IPS DF 6.9 (cell line): ENCODE data around the gene ZDHHC20.

Experiments used
- DNase-seq: peaks from one replicate; pipeline ENCODE4 v3.0.0-alpha.2; 2013; ENCODE audit warnings: low read depth, low spot score
- H3K27ac ChIP-seq: one replicate; pipeline ENCODE4 v1.5.1; 2013; ENCODE audit warnings: low read length, control low read depth
- H3K27me3 ChIP-seq: 2 replicates; pipeline ENCODE4 v1.6.1; 2013; ENCODE audit warnings: mild to moderate bottlenecking, low read length; ENCODE audit not compliant: control insufficient read depth, insufficient read depth
- H3K36me3 ChIP-seq: 2 replicates; pipeline ENCODE4 v1.6.1; 2013; ENCODE audit warnings: low read length; ENCODE audit not compliant: control insufficient read depth, insufficient read depth
- H3K4me1 ChIP-seq: 2 replicates; pipeline ENCODE4 v1.6.1; 2013; ENCODE audit warnings: low read length; ENCODE audit not compliant: control insufficient read depth, insufficient read depth
- H3K4me3 ChIP-seq: 2 replicates; pipeline ENCODE4 v1.5.1; 2013; ENCODE audit warnings: mild to moderate bottlenecking, low read length
- H3K9me3 ChIP-seq: 2 replicates; pipeline ENCODE4 v1.6.1; 2013; ENCODE audit warnings: low read length, inconsistent platforms; ENCODE audit not compliant: control insufficient read depth, insufficient read depth
- WGBS: extraction: QIAGEN DNeasy Blood & Tissue Kit; methylation state at CpG from one replicate; pipeline ENCODE4 v1.1.7; 2013; ENCODE audit warnings: mixed read lengths, missing lambda C conversion rate; ENCODE audit not compliant: insufficient read length, insufficient coverage; 5-methylcytosine and 5-hydroxymethylcytosine counted together

Gene ZDHHC20

DNA sequence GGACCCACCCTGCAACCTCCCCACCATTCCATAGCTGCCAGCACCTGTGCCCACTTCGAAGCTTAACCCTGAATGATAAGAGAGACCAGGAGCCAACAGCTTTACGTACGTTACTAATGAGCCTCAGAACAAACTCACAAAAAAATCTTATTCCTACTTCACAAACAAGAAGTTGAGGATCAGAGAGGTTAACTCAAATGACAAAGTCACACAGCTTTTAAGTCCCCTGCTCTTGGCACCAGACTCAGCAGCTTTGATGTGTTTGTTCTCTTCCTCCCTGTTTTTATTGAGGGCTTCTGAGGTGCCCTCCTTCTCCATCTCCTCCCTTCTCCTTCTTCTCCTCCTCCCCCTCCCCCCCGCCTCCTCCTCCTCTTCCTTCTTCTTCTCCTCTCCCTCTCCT, 115.4 kb downstream of the ZDHHC20 start:
- Histone ChIP-seq H3K4me3 (no peak overlapping the region), H3K9me3 (no peaks in the 10 kb centered on the region), H3K4me1 (peaks cover 6% of the 10 kb centered on the region; the same call in 1 of the 2 replicates), H3K36me3 (no peaks in the 10 kb centered on the region), H3K27me3 (no peaks in the 10 kb centered on the region), H3K27ac (no peak overlapping the region)
- WGBS, result no CpG with 5 or more reads among the region's 4 CpGs
- no peak for DNase-seq

DNA sequence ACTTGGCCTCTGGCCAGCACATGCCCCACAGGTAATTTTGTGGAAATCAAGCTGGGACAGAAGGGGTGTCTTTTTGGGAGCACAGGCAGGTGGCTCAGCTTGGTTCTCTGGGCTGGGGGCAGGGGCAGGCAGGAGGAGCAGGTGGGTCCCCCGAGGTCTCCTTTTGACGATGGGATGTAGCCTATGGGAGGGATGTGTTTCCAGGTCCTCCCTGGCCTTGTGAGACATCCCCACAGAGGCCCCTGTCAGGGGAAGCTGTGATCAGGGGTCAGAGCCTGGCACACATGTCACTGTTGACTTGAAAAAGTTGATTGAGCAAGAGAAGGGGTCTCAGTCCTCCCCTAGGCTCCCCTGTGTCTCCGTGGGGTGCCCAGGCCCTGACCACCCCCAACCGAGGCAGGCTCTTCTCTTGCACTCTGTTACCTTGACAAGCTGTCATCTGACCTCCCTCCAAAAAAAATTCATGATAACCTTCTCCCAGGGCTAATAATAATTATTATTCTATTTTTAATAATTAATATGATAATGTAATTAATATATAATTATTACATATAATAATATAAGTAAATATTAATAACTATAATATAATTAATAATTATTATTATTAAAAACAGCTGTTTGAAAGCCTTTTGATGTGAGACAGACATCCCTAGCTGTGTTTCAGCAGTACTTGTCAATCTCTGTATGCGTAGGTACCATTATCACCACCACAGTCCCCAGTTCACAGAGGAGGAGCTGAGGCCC, 116.2 kb downstream of the ZDHHC20 start:
- Histone ChIP-seq H3K36me3 (no peaks in the 10 kb centered on the region), H3K4me1 (peaks cover 7% of the 10 kb centered on the region; the same call in 1 of the 2 replicates), H3K4me3 (no peak overlapping the region), H3K27me3 (no peaks in the 10 kb centered on the region), H3K9me3 (no peaks in the 10 kb centered on the region), H3K27ac (no peak overlapping the region)
- no peak for DNase-seq
- WGBS, result no CpG with 5 or more reads among the region's 5 CpGs

DNA sequence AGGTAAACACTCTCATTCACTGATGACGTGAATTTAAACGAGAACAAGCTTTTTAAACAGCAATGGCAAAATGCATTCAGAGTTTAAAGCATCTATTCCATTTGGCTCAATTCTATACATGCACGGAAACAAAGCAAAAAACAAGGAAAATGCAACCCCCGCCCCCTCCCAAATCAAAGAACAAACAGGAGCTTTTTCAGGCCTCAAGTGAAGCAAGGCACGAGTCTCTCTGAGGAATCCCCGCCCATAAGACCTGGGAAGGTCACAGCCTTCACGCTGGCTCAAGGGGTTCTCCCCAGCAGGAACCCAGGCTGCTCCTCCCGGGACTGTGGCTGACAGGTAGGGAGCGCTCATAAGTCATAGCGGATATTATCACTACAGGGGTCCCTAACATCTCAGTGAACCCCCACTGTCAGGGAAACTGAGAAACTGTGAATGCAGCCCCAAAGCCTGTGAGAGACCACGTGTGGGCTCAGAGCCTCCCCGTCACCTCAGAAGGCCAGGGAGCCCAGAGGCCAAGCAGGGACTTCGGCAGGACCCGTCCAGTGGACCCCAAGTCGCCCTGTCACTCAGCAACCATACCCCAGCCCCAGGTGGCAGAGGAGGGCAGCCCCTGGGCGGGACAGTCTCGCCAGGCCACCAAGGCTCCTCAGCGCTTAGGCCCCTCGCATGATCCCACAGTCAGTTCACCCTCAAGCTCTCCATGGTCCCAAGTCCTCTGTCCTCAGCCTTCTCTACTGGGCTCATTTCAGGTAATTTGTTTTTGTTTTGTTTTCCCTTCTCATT, 117.3 kb downstream of the ZDHHC20 start:
- Histone ChIP-seq H3K4me3 (no peak overlapping the region), H3K9me3 (no peaks in the 10 kb centered on the region), H3K36me3 (no peaks in the 10 kb centered on the region), H3K27ac (no peak overlapping the region), H3K27me3 (no peaks in the 10 kb centered on the region), H3K4me1 (peaks cover 10% of the 10 kb centered on the region; the same call in 1 of the 2 replicates)
- WGBS, result no CpG with 5 or more reads among the region's 19 CpGs
- DNase-seq, result no peak

DNA sequence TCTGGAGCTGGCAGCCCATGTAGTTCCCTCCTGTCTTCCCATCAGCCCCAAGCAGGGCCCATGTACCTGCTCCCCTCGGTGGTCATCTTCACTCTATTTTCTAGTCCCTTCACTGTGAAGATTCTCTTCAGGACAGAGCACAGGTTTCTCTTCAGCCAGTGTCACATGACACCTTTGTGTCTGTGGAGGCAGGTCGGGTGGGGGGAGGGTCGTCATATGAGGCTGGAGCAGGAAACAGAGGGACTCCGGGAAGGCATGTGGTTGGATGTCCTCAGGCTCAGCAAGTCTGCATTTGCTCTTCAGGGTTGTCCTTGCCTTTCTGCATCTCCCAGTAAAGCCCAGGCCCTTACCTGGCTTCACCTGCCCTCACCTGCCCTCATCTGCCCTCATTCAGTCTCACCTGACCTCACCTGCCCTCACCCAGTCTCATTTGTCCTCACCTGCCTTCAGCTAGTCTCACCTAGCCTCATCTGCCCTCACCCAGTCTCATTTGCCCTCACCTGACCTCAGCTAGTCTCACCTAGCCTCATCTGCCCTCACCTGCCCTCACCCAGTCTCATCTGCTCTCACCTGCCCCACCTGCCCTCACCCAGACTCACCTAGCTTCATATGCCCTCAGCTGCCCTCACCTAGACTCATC, 120.3 kb downstream of the ZDHHC20 start:
- no peak overlapping the region for H3K4me3 ChIP-seq
- H3K4me1 ChIP-seq, result peaks cover 12% of the 10 kb centered on the region; the same call in 1 of the 2 replicates
- H3K27me3 ChIP-seq, result no peaks in the 10 kb centered on the region
- H3K36me3 ChIP-seq, result no peaks in the 10 kb centered on the region
- H3K27ac ChIP-seq, result no peak overlapping the region
- DNase-seq, result no peak
- no CpG with 5 or more reads among the region's 4 CpGs for WGBS
- no peaks in the 10 kb centered on the region for H3K9me3 ChIP-seq

DNA sequence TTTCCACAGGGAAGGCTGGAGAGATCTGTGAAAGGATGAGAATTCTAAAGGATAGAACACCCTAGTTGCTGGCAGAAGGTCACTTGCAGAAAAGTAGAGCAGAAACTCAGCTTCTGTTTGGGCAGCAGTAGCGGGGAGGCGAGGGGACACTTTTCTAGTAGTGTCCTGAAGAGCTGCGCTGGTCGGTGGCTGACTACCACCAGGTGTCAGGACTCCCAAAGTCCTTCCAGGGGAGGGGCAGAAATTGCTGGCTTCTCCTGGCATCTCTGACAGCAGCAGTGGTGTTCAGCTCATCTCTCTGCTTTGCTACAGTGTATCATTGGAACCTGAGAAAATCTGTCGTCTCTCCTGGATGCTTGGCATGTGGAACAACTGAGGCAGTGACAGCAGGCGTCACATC, 120.9 kb downstream of the ZDHHC20 start:
- no CpG with 5 or more reads among the region's 6 CpGs for WGBS
- H3K9me3 ChIP-seq, result no peaks in the 10 kb centered on the region
- peaks cover 12% of the 10 kb centered on the region; the same call in 1 of the 2 replicates for H3K4me1 ChIP-seq
- no peaks in the 10 kb centered on the region for H3K36me3 ChIP-seq
- no peak overlapping the region for H3K4me3 ChIP-seq
- no peak overlapping the region for H3K27ac ChIP-seq
- H3K27me3 ChIP-seq, result no peaks in the 10 kb centered on the region
- DNase-seq, result no peak

DNA sequence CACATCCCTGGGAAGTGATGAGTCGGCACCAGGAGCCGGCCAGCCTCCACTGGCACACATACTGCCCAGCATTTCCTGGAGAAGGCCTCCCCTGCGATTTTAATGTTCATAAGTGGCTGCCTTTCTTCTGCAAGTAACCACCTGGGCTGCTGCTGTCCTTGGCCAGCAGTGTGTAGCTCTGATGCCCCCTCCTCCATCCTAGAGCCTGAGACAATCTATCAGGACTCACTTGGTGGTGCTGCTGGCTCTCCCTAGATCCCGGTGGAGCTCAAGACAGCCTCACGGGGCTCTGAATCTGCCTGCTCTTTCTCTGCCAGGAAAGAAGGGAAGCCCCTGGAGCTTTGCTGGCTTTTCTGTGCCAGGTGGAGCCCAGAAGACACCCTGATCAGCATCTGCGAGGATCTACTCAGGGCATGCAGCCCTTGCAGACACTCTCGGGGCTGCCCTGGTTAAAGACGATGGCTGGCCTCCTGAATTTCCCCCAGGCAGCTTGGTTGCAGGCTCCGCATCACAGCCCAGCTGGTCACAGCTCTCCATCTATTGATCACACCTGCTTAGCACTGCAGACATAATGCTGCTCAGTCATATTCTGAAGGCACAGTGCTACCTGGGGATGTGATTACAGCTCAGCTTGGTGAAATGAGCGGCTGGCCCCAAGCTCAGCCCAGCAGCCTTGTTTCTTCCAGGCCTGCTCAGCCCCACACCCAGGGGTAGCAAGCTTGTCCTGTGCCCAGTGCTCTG, 122.3 kb downstream of the ZDHHC20 start:
- peaks cover 10% of the 10 kb centered on the region; the same call in 1 of the 2 replicates for H3K4me1 ChIP-seq
- DNase-seq, result no peak
- no CpG with 5 or more reads among the region's 10 CpGs for whole genome bisulfite sequencing
- H3K4me3 ChIP-seq, result no peak overlapping the region
- H3K27ac ChIP-seq, result no peak overlapping the region
- no peaks in the 10 kb centered on the region for H3K9me3 ChIP-seq
- H3K27me3 ChIP-seq, result no peaks in the 10 kb centered on the region
- H3K36me3 ChIP-seq, result no peaks in the 10 kb centered on the region

DNA sequence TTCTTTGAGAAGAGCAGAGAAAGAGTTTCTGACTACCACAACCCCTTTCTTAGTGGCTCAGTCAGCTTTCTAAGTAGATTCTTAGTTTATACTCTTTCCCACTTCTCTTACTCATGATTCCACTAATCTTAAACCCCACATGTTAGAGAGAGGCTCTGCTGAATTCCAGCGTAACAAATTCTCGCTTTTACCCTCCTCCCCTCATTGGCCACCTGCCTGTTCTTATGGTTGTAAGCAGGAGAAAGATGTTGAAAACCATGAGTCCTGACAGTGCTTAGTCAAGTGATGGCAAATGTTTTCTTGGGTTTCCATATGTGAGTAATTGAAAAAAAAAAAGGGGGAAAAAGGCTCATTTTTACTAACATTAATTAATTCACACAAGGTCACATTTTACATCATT, 125.9 kb downstream of the ZDHHC20 start:
- no peak for DNase-seq
- Histone ChIP-seq H3K4me3 (no peak overlapping the region), H3K27me3 (no peaks in the 10 kb centered on the region), H3K9me3 (no peaks in the 10 kb centered on the region), H3K27ac (no peak overlapping the region), H3K4me1 (peaks cover 5% of the 10 kb centered on the region; the same call in 1 of the 2 replicates), H3K36me3 (no peaks in the 10 kb centered on the region)
- no CpG with 5 or more reads among the region's 2 CpGs for WGBS

DNA sequence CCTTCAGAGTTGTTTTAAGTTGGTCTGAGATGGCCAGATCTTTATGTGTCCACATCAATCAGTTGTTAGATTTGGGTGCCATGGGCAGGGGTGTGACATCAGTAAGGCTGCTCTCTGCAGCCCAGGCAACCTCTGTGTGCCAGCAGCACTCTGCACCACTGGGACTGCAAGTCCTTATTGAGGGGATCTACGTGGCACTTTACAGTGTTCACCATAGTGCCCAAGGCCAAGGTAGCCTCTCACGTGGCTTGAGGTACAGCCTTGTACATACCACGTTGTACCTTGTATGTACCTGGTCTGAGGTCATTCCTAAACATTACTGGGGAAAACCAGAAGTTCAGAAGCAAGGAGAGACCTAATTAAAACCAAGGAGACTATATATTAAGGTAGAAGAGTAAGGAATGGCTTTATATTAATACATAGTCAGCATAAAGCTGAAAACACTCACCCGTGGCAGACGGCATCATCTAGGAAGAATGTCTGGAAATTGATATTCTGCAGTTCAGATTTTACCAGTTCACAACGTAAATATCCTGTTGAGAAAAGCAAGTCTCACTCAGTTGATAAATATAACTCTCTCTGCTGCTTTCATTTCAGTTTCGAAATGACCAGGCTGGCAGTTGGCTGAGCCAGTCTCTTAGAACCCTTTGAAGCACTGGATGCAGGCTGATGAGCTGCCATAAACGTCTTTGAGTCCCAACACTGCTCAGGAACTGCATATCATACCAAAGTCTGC, 128.8 kb downstream of the ZDHHC20 start:
- Histone ChIP-seq H3K36me3 (no peaks in the 10 kb centered on the region), H3K4me3 (no peak overlapping the region), H3K9me3 (no peaks in the 10 kb centered on the region), H3K4me1 (peaks cover 8% of the 10 kb centered on the region), H3K27me3 (no peaks in the 10 kb centered on the region), H3K27ac (no peak overlapping the region)
- WGBS, result no CpG with 5 or more reads among the region's 8 CpGs
- DNase-seq, result no peak

DNA sequence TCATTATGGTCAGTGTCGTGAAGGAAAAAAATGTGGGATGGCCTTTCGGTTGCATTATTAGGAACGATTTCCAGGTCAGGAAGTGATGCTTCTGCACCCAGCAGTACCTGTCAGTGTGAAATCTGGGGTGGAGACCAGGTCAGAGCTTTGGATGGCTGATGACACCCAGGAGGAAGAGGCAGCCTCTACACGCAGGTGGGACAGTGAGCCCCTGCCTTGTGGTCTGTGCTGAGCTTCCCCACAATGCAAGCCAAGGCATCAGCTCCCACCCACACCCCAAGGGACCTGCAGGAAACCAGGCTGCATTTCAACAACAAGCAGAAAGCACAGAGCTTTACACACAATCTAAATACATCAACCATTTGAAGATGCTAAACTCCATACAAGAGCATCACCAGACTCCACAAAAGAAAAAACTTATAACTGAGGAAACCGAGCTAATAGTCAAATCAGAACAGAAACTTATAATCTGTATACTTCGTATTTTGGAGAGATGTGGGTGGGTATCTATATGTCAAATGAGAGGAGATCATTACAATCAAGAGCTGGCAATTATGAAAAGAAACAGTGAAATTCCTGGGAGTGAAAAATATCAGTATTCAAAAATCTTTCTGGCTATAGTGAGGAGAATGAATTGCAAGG, 130.1 kb downstream of the ZDHHC20 start:
- no CpG with 5 or more reads among the region's 6 CpGs for WGBS
- no peaks in the 10 kb centered on the region for H3K36me3 ChIP-seq
- no peak overlapping the region for H3K27ac ChIP-seq

More for the DNA sequence above, 130.1 kb downstream of the ZDHHC20 start:
- no peaks in the 10 kb centered on the region for H3K9me3 ChIP-seq
- peaks cover 8% of the 10 kb centered on the region for H3K4me1 ChIP-seq
- no peaks in the 10 kb centered on the region for H3K27me3 ChIP-seq
- H3K4me3 ChIP-seq, result no peak overlapping the region
- no peak for DNase-seq
